K562 (cell line): ENCODE results near the gene ZBTB43. TPM values are rescaled to one million over a fixed set of nuclear protein-coding genes. Genes with fewer than 3 reads are reported as not detected.
A peak's percentile ranks its signal among the peaks of the same experiment; 100 is the strongest.

Experiments used
- ATAC-seq: fragments of 200-7000 bp; cut with Tn5 transposase; 3 replicates; pipeline ENCODE4 v1.9.1; 2020; ENCODE audit warnings: moderate library complexity
- BruUV-seq: library from RNA; stranded (reverse); fragments of 400-500 nt; replicated peaks from 2 replicates; lab custom pipeline; 2021; lab: Mats Ljungman, UMichigan
- CTCF ChIA-PET: fragments of 300-600 bp; formaldehyde crosslinking; extraction: SDS; loops from one replicate; lab custom pipeline; 2021; ENCODE audit warnings: low intra/inter-chr PET ratio; lab: Yijun Ruan, JAX
- POLR2A ChIA-PET: fragments of 300-600, 350-650 bp; sonication (Branson Sonifier 250); formaldehyde crosslinking; extraction: SDS; loops from one replicate; lab custom pipeline; 2021; ENCODE audit warnings: antibody characterized with exemption, inconsistent platforms; lab: Yijun Ruan, JAX
- DNase-seq, 4 experiments: peaks; one replicate each; pipeline versions ENCODE4 v3.0.0 to v3.0.0-alpha.2; 2011 to 2018; ENCODE audit warnings: low spot score in 3 of 4, mixed read lengths in 3 of 4; ENCODE audit errors: extremely low read depth in 1 of 4
- FAIRE-seq: peaks from 2 replicates; lab custom pipeline; 2011; peaks lifted over from hg19 to GRCh38; lab: Jason Lieb, UNC
- H2AFZ ChIP-seq: 2 replicates; pipeline ENCODE4 v1.6.0; 2011; ENCODE audit warnings: low read depth, low read length, control low read depth, inconsistent platforms
- H3K27ac ChIP-seq: fragments of 200-600 bp; 3 replicates; pipeline ENCODE4 v1.8.0; 2011; ENCODE audit warnings: low read depth, mild to moderate bottlenecking, control low read depth, inconsistent platforms, low read length, moderate library complexity, mixed read lengths; ENCODE audit errors: extremely low read depth
- H3K27me3 ChIP-seq, 2 experiments: fragments of 300-600 bp in 1 of 2; 2 replicates in 1 of 2; 3 replicates in 1 of 2; pipeline versions ENCODE4 v1.6.0 to v1.8.0; 2011; ENCODE audit warnings: inconsistent platforms in 2 of 2, low read length in 2 of 2, mild to moderate bottlenecking in 1 of 2, mixed read lengths in 1 of 2, moderate library complexity in 1 of 2; ENCODE audit not compliant: control insufficient read depth in 2 of 2, insufficient read depth in 2 of 2
- H3K36me3 ChIP-seq: fragments of 300-600 bp; 3 replicates; pipeline ENCODE4 v1.8.0; 2011; ENCODE audit warnings: mild to moderate bottlenecking, low read length, inconsistent platforms; ENCODE audit not compliant: control insufficient read depth, insufficient read depth
- H3K4me1 ChIP-seq, 2 experiments: fragments of 200-600 bp in 1 of 2; replicated peaks in 1 of 2; 2 replicates in 1 of 2; 3 replicates in 1 of 2; pipeline versions ENCODE4 v1.5.1 to v1.8.0; 2011; ENCODE audit warnings: inconsistent platforms in 2 of 2, low read length in 2 of 2, mild to moderate bottlenecking in 1 of 2, mixed read lengths in 1 of 2, moderate library complexity in 1 of 2; ENCODE audit not compliant: control insufficient read depth in 2 of 2, insufficient read depth in 2 of 2
- H3K4me2 ChIP-seq: 2 replicates; pipeline ENCODE4 v1.6.1; 2011; ENCODE audit warnings: low read length, control low read depth, inconsistent platforms, mixed read lengths; ENCODE audit not compliant: insufficient read depth
- H3K4me3 ChIP-seq: fragments of 200-600 bp; sonication (generic), shearing (Covaris generic); 2 replicates; pipeline ENCODE4 v1.5.1; 2016; ENCODE audit warnings: control low read depth, inconsistent platforms
- H3K79me2 ChIP-seq: fragments of 200-600 bp; 3 replicates; pipeline ENCODE4 v1.8.0; 2011; ENCODE audit warnings: low read length, inconsistent platforms; ENCODE audit not compliant: control insufficient read depth, insufficient read depth
- H3K9ac ChIP-seq, 2 experiments: 2 replicates each; pipeline versions ENCODE4 v1.6.0 to v1.6.1; 2011; ENCODE audit warnings: low read depth in 2 of 2, low read length in 2 of 2, control low read depth in 1 of 2, inconsistent platforms in 1 of 2, mild to moderate bottlenecking in 1 of 2, mixed read lengths in 1 of 2; ENCODE audit not compliant: insufficient read depth in 1 of 2
- H3K9me1 ChIP-seq: one replicate; pipeline ENCODE4 v1.6.0; 2011; ENCODE audit warnings: inconsistent platforms, mild to moderate bottlenecking, low read length, moderate library complexity; ENCODE audit not compliant: control insufficient read depth, insufficient read depth
- H3K9me3 ChIP-seq: replicated peaks from 2 replicates; pipeline ENCODE4 v1.5.1; 2011; ENCODE audit warnings: low read depth, low read length, inconsistent platforms; ENCODE audit not compliant: control insufficient read depth, insufficient read depth
- H4K20me1 ChIP-seq: replicated peaks from 2 replicates; pipeline ENCODE4 v1.6.1; 2011; ENCODE audit warnings: low read length, inconsistent platforms, mixed read lengths; ENCODE audit not compliant: control insufficient read depth, insufficient read depth
- CEBPB ChIP-seq: fragments of 450-650 bp; IDR thresholded peaks from 2 replicates; pipeline ENCODE4 v1.6.1; 2016; ENCODE audit warnings: missing genetic modification characterization, missing compliant biosample characterization
- CHCHD3 ChIP-seq: fragments of 250-450 bp; sonication (Bioruptor Pico); IDR thresholded peaks from 2 replicates; pipeline ENCODE4 v2.1.2; 2022; ENCODE audit warnings: mild to moderate bottlenecking
- WGBS: fragments of 100-300 bp; shearing (Covaris generic); methylation state at CpG from one replicate; pipeline ENCODE4 v1.1.6; 2016; ENCODE audit warnings: low coverage, mixed read lengths; ENCODE audit not compliant: insufficient coverage; ENCODE audit errors: missing lambda C conversion rate; 5-methylcytosine and 5-hydroxymethylcytosine counted together
- in situ Hi-C: fragments of 300-500 bp; cut with MboI; formaldehyde crosslinking; loops from 4 replicates; pipeline ENCODE4 v1.15.0; 2018; ENCODE audit warnings: inconsistent platforms, mixed read lengths
- intact Hi-C: fragments of 100-400 bp; cut with micrococcal nuclease; formaldehyde crosslinking; loops from 2 replicates; pipeline ENCODE4 v1.14.2; 2022
- polyA plus RNA-seq, 8 experiments: library from polyadenylated mRNA; depleted of rRNA in 4 of 8; stranded (reverse) in 5 of 8; unstranded in 3 of 8; fragments of >200 nt; fragmentation: Nextera tagmentation in 2 of 8; fragmentation: Illumina TruSeq in 1 of 8; extraction: Ambion mirVana in 2 of 8; extraction: Trizol in 1 of 8; gene quantifications; 2 replicates each; pipeline versions ENCODE4 v1.2.1 to v1.2.3, GENCODE V29; 2011 to 2014; ENCODE audit warnings: inconsistent platforms in 1 of 8, missing spikeins in 1 of 8
- total RNA-seq, 7 experiments: library from RNA; depleted of rRNA in 6 of 7; stranded (reverse); fragments of >200 nt in 6 of 7; fragmentation: Illumina TruSeq in 2 of 7; extraction: Trizol in 2 of 7; gene quantifications; 2 replicates each; pipeline versions ENCODE4 v1.2.1 to v1.2.3, GENCODE V29; 2011 to 2021; ENCODE audit warnings: low replicate concordance in 1 of 7
- TF ChIP-seq, protein P1 (sequence below): fragments of 450-650 bp; formaldehyde crosslinking; IDR thresholded peaks from 2 replicates; pipeline ENCODE4 v1.4.0; 2020; ENCODE audit warnings: mild to moderate bottlenecking, moderate library complexity

The ZBTB43 gene
- total and polyA plus RNA-seq, 9 of the 15 experiments (the other 6 are each of a cell fraction or from before 2014, with no cell fraction given) = 3.9 to 17.2 (median 9.1) TPM

GRCh38 chr9:126885131-126885641 lies 80.3 kb downstream of the ZBTB43 start:
- peak; percentile 11 for FAIRE-seq
- no TSS peak for BruUV-seq
- DNase-seq = no peak
- no peak overlapping the region for H3K4me2 ChIP-seq
- H3K9ac ChIP-seq = no peak overlapping the region
- H3K9me1 ChIP-seq = no peaks in the 10 kb centered on the region
- no peaks in the 10 kb centered on the region for H3K9me3 ChIP-seq
- peaks cover 21% of the 10 kb centered on the region; the same call in 1 of the 2 replicates for H4K20me1 ChIP-seq
- CTCF ChIA-PET = no interaction called here
- ATAC-seq = no peak
- H3K4me3 ChIP-seq = no peak overlapping the region
- peak; percentile 57; the same call in 1 of the 2 replicates for TF ChIP-seq CEBPB (tag)
- TF ChIP-seq, protein P1, sequence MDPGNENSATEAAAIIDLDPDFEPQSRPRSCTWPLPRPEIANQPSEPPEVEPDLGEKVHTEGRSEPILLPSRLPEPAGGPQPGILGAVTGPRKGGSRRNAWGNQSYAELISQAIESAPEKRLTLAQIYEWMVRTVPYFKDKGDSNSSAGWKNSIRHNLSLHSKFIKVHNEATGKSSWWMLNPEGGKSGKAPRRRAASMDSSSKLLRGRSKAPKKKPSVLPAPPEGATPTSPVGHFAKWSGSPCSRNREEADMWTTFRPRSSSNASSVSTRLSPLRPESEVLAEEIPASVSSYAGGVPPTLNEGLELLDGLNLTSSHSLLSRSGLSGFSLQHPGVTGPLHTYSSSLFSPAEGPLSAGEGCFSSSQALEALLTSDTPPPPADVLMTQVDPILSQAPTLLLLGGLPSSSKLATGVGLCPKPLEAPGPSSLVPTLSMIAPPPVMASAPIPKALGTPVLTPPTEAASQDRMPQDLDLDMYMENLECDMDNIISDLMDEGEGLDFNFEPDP (CRISPR knock-in tag) = no peak
- no peak for TF ChIP-seq CHCHD3 (CRISPR knock-in tag)
- POLR2A ChIA-PET = no interaction called here
- peaks cover 32% of the 10 kb centered on the region for H3K36me3 ChIP-seq
- intact Hi-C loops = no loop called here
- peaks cover 0 to 6% of the 10 kb centered on the region in 2 experiments; a peak in 3 of 5 replicates for H3K4me1 ChIP-seq
- H3K27ac ChIP-seq = no peak overlapping the region
- H3K27me3 ChIP-seq = no peaks in the 10 kb centered on the region
- peaks cover 7% of the 10 kb centered on the region; the same call in 1 of the 3 replicates for H3K79me2 ChIP-seq
- 81% methylated on average over 6 of the region's 6 CpGs for WGBS
- no peak overlapping the region for H2AFZ ChIP-seq
- in situ Hi-C loops = no loop called here
